HUDEP-2 (cell line): Measurements from ENCODE around the gene SIGLEC7.
"Not testable (repeated sequence)": the region's sequence is repeated elsewhere in the genome, so short reads cannot be mapped to it uniquely, and the experiment has no call there.

ENCODE experiments used
- DNase-seq, 76 experiments: peaks; one replicate each; lab custom pipeline; 2025; ENCODE audit not compliant: unreplicated experiment in 76 of 76; lab: John Stamatoyannopoulos, UW

SIGLEC7 gene

GRCh38 chr19:51136851-51137551 is 5.1 kb upstream of the SIGLEC7 start:
- DNase-seq: no peak

GRCh38 chr19:51137792-51138425 is 4.2 kb upstream of the SIGLEC7 start:
- DNase-seq: no peak

- DNase-seq: no peak
Observed at GRCh38 chr19:51138549-51138979, 3.5 kb upstream of the SIGLEC7 start.

GRCh38 chr19:51139299-51140014 is 2.6 kb upstream of the SIGLEC7 start:
- no peak for DNase-seq

GRCh38 chr19:51140441-51140840 is 1.7 kb upstream of the SIGLEC7 start:
- no peak for DNase-seq

- no peak for DNase-seq
Observed at GRCh38 chr19:51141181-51141580, 920 bp upstream of the SIGLEC7 start.

GRCh38 chr19:51142809-51143475 is 841 bp downstream of the SIGLEC7 start:
- DNase-seq: not testable (repeated sequence)

- DNase-seq: no peak
Observed at GRCh38 chr19:51143486-51143885, 1.4 kb downstream of the SIGLEC7 start.

- DNase-seq: no peak
Observed at GRCh38 chr19:51144482-51145045, 2.5 kb downstream of the SIGLEC7 start.

GRCh38 chr19:51145916-51146493 is 3.9 kb downstream of the SIGLEC7 start:
- no peak for DNase-seq

- no peak for DNase-seq
Observed at GRCh38 chr19:51146751-51147150, 4.7 kb downstream of the SIGLEC7 start.

- peak in 8 of 76 experiments; percentile 7 to 40 (median 22) for DNase-seq
Observed at GRCh38 chr19:51147663-51148062, 5.6 kb downstream of the SIGLEC7 start.

GRCh38 chr19:51148580-51148979 is 6.5 kb downstream of the SIGLEC7 start:
- DNase-seq: no peak

- DNase-seq: no peak
Observed at GRCh38 chr19:51150627-51151026, 8.5 kb downstream of the SIGLEC7 start.

GRCh38 chr19:51156710-51157109 is 14.6 kb downstream of the SIGLEC7 start:
- DNase-seq: no peak

GRCh38 chr19:51157265-51157664 is 15.2 kb downstream of the SIGLEC7 start:
- no peak for DNase-seq

- peak in 63 of 76 experiments; percentile 17 to 80 (median 60) for DNase-seq
Observed at GRCh38 chr19:51158474-51159129, 16.5 kb downstream of the SIGLEC7 start.

- no peak for DNase-seq
Observed at GRCh38 chr19:51159656-51160055, 17.6 kb downstream of the SIGLEC7 start.

- DNase-seq: no peak
Observed at GRCh38 chr19:51161266-51161665, 19.2 kb downstream of the SIGLEC7 start.
